CD4-positive, alpha-beta T cell treated with Interleukin-10 for 1 hour (primary cell): ENCODE measurements around the gene CALML3.

Experiments used
- DNase-seq: peaks from one replicate; pipeline ENCODE4 v3.0.0-alpha.2; 2020

Gene CALML3

GRCh38 chr10:5508161-5508604 lies 16.6 kb upstream of the CALML3 start:
- DNase-seq, result no peak

GRCh38 chr10:5508786-5509185 lies 16.0 kb upstream of the CALML3 start:
- DNase-seq, result no peak

GRCh38 chr10:5509236-5509635 lies 15.5 kb upstream of the CALML3 start:
- no peak for DNase-seq

GRCh38 chr10:5509691-5510090 lies 15.1 kb upstream of the CALML3 start:
- DNase-seq, result no peak

GRCh38 chr10:5510281-5511072 lies 14.3 kb upstream of the CALML3 start:
- no peak for DNase-seq

GRCh38 chr10:5511231-5511884 lies 13.4 kb upstream of the CALML3 start:
- DNase-seq, result no peak

- no peak for DNase-seq
Observed at GRCh38 chr10:5511885-5512280, 12.9 kb upstream of the CALML3 start.

GRCh38 chr10:5512331-5512730 lies 12.4 kb upstream of the CALML3 start:
- DNase-seq, result no peak

GRCh38 chr10:5512881-5513612 lies 11.7 kb upstream of the CALML3 start:
- no peak for DNase-seq

- DNase-seq, result no peak
Observed at GRCh38 chr10:5514226-5514850, 10.4 kb upstream of the CALML3 start.

- no peak for DNase-seq
Observed at GRCh38 chr10:5515948-5516761, 8.6 kb upstream of the CALML3 start.

GRCh38 chr10:5517546-5517945 lies 7.2 kb upstream of the CALML3 start:
- no peak for DNase-seq

GRCh38 chr10:5518143-5518542 lies 6.6 kb upstream of the CALML3 start:
- no peak for DNase-seq

GRCh38 chr10:5519054-5519453 lies 5.7 kb upstream of the CALML3 start:
- DNase-seq, result no peak

GRCh38 chr10:5522913-5523560 lies 1.7 kb upstream of the CALML3 start:
- DNase-seq, result no peak

GRCh38 chr10:5523796-5524574 lies 776 bp upstream of the CALML3 start:
- no peak for DNase-seq

GRCh38 chr10:5525561-5526341 lies 990 bp downstream of the CALML3 start:
- DNase-seq, result no peak

GRCh38 chr10:5526691-5527331 lies 2.0 kb downstream of the CALML3 start:
- DNase-seq, result no peak

- no peak for DNase-seq
Observed at GRCh38 chr10:5527332-5528200, 2.8 kb downstream of the CALML3 start.
